Activated T-cell treated with anti-CD3 and anti-CD28 coated beads, Interleukin-2, amount 50 U/mL, for 72 hours (primary cell): ENCODE measurements around the gene C22orf15. TPM values are rescaled to one million over a fixed set of nuclear protein-coding genes. Genes with fewer than 3 reads are reported as not detected.

Experiments
- ATAC-seq, 2 donors: fragments of 150-1000 bp; cut with Tn5 transposase; replicated peaks in 1 of 2; 2 replicates each; pipeline ENCODE4 v1.10.0; 2021; ENCODE audit warnings: moderate library complexity in 2 of 2, mild to moderate bottlenecking in 1 of 2
- DNase-seq, 2 donors: peaks; one replicate each; pipeline ENCODE4 v3.0.0; 2021 to 2022; ENCODE audit warnings: mixed read lengths in 1 of 2
- H3K27ac Mint-ChIP-seq: one replicate; pipeline ENCODE4 v1.8.0; 2022; ENCODE audit warnings: mild to moderate bottlenecking, moderate library complexity, mixed read lengths
- H3K27me3 Mint-ChIP-seq: one replicate; pipeline ENCODE4 v1.8.0; 2022; ENCODE audit warnings: low read depth, mixed read lengths
- H3K36me3 Mint-ChIP-seq, 2 donors: one replicate each; pipeline ENCODE4 v1.8.0; 2022; ENCODE audit warnings: mixed read lengths in 2 of 2, mild to moderate bottlenecking in 1 of 2; ENCODE audit not compliant: insufficient read depth in 2 of 2
- H3K4me1 Mint-ChIP-seq: one replicate; pipeline ENCODE4 v1.8.0; 2022; ENCODE audit warnings: low read depth, mixed read lengths
- H3K4me3 Mint-ChIP-seq, 2 donors: one replicate each; pipeline ENCODE4 v1.8.0; 2022; ENCODE audit warnings: mild to moderate bottlenecking in 2 of 2, mixed read lengths in 2 of 2, moderate library complexity in 2 of 2
- H3K9me3 Mint-ChIP-seq, 2 donors: one replicate each; pipeline ENCODE4 v1.8.0; 2022; ENCODE audit warnings: mixed read lengths in 2 of 2
- total RNA-seq, 2 donors: library from RNA; stranded (reverse); gene quantifications; one replicate each; pipeline ENCODE4 v1.2.3, GENCODE V29; 2022

C22orf15 gene
- total RNA-seq, 2 donors from 2014 or later: 0.72 to 1.5 TPM

GRCh38 chr22:23742505-23743264, 20.1 kb upstream of the C22orf15 start:
- Mint-ChIP-seq H3K27ac (no peak overlapping the region), H3K36me3 (peaks cover 13 to 14% of the 10 kb centered on the region in 2 donors), H3K9me3 (no peaks in the 10 kb centered on the region), H3K27me3 (no peaks in the 10 kb centered on the region), H3K4me1 (no peaks in the 10 kb centered on the region), H3K4me3 (no peak overlapping the region)
- no peak for DNase-seq
- no peak for ATAC-seq

- no peaks in the 10 kb centered on the region for H3K27me3 Mint-ChIP-seq
- H3K36me3 Mint-ChIP-seq: peaks cover 13 to 14% of the 10 kb centered on the region in 2 donors
- ATAC-seq (no peak), DNase-seq (no peak)
- H3K27ac Mint-ChIP-seq: no peak overlapping the region
- H3K9me3 Mint-ChIP-seq: no peaks in the 10 kb centered on the region
- no peaks in the 10 kb centered on the region for H3K4me1 Mint-ChIP-seq
- no peak overlapping the region for H3K4me3 Mint-ChIP-seq
Measured at GRCh38 chr22:23743303-23743705, 19.5 kb upstream of the C22orf15 start.

DNA sequence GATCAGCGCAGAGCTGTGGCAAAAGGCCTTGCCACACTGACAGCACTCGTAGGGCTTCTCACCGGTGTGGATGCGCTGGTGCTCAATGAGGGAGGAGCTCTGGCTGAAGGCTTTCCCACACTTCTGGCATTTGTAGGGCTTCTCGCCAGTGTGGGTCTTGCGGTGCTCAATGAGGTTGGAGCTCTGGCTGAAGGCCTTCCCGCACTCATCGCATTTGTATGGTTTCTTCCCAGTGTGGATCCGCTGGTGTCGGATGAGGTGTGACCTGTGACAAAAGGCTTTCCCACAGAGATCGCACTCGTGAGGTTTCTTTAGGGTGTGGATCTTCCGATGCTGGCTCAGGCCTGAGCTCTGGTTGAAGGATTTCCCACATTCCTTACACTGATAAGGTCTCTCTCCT, 18.8 kb upstream of the C22orf15 start:
- Mint-ChIP-seq H3K4me1 (no peaks in the 10 kb centered on the region), H3K9me3 (no peaks in the 10 kb centered on the region), H3K36me3 (peaks cover 13 to 14% of the 10 kb centered on the region in 2 donors), H3K27me3 (no peaks in the 10 kb centered on the region), H3K27ac (no peak overlapping the region), H3K4me3 (no peak overlapping the region)
- DNase-seq (no peak), ATAC-seq (no peak)

GRCh38 chr22:23744485-23744884, 18.3 kb upstream of the C22orf15 start:
- H3K27me3 Mint-ChIP-seq: no peaks in the 10 kb centered on the region
- H3K27ac Mint-ChIP-seq: no peak overlapping the region
- H3K4me3 Mint-ChIP-seq: no peak overlapping the region
- peaks cover under 1% of the 10 kb centered on the region for H3K4me1 Mint-ChIP-seq
- H3K36me3 Mint-ChIP-seq: peaks cover 13 to 14% of the 10 kb centered on the region in 2 donors
- H3K9me3 Mint-ChIP-seq: no peaks in the 10 kb centered on the region
- ATAC-seq: no peak
- no peak for DNase-seq

DNA sequence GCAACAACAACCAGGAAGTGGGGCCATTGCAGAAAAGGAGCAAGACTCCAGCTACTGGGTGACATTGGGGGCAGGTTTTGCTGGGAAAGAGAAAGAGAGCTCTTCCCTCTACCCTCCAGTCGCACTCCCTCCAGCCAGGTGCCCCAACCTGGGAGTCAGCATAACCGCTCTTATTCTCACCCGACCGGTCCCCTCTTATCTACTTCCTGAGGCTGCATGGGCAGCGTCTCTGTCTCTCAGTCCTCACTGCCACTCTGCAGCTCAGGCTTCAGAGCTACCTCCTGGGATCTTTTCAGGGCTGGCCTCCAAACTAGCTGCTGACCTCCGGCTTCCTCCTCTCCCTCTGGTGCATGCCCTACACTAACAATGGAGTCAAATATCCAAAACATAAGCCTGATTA, 17.0 kb upstream of the C22orf15 start:
- Mint-ChIP-seq H3K4me1 (peaks cover 12% of the 10 kb centered on the region), H3K4me3 (no peak overlapping the region), H3K36me3 (peaks cover 13 to 14% of the 10 kb centered on the region in 2 donors), H3K27me3 (no peaks in the 10 kb centered on the region), H3K27ac (no peak overlapping the region), H3K9me3 (no peaks in the 10 kb centered on the region)
- ATAC-seq (no peak), DNase-seq (no peak)

GRCh38 chr22:23749841-23750301, 12.9 kb upstream of the C22orf15 start:
- Mint-ChIP-seq H3K27me3 (no peaks in the 10 kb centered on the region), H3K9me3 (no peaks in the 10 kb centered on the region), H3K27ac (no peak overlapping the region), H3K4me3 (peak overlapping the region; percentile 93 to 94), H3K4me1 (peaks cover 19% of the 10 kb centered on the region), H3K36me3 (peaks cover 2% of the 10 kb centered on the region in 2 donors)
- DNase-seq: no peak
- ATAC-seq: no peak

DNA sequence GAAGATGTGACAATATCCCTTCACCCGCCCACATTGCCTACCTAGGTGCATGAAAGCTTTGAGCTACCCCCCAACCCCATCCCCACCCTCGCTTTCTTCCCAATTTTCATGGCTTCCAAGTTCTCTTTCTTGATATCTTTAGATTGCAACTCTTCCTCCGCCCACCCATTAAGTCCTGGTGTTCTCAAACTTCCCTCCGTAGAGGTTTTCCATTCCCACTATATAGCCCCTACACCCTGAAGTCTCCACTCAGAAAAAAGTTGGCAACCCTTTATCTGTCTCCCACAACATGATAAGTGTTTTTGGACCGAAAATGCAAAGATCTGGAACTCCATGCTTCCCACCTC, 12.4 kb upstream of the C22orf15 start:
- H3K36me3 Mint-ChIP-seq: no peaks in the 10 kb centered on the region
- ATAC-seq (no peak), DNase-seq (no peak)
- H3K9me3 Mint-ChIP-seq: no peaks in the 10 kb centered on the region
- H3K4me3 Mint-ChIP-seq: peak overlapping the region; percentile 93 to 94
- no peaks in the 10 kb centered on the region for H3K27me3 Mint-ChIP-seq
- peak overlapping the region; percentile 68 for H3K27ac Mint-ChIP-seq
- peaks cover 19% of the 10 kb centered on the region for H3K4me1 Mint-ChIP-seq

DNA sequence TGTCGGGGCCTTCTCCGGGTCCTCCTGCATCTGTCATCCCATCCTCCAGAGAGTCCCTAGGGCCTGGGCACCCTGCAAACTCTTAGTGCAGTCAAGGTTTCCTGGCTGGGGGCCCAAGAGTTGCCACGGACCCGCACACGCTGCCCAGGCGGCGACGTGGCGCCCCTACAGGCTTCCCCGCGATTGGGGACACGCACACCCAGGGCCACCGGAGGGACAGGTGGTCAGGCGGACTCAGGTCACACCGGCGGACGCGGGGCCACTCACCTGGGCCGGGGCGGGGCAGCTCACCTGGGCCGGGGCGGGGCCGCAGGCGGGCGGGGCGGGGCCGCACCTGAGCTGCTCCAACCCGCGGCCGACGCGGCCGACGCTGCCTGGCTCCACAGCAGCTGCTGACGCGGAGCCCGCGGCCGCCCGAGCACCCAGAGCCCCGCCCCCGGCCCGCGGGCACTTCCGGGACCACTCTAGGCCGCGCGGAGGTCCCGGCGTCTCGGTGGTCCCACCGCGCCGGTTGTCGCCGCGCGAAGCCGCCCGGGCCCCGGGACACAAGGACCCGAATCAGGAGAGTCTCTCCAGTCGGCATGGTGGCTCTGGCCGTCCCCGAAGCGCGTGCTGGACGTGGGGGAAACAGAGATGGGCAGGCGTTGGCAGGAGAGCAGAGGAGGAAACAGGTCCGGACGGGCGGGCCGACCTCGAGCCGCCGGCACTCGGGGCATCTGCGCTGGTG, 11.9 kb upstream of the C22orf15 start, which contains the start of gene ZNF70:
TSS of gene ZNF70 (minus strand) at position 399 of the 727 bp plus-strand sequence. CDS start 5,972 bp downstream, outside the sequence.
- H3K4me3 Mint-ChIP-seq: peak within 1 kb of the TSS; percentile 93 to 94
- ATAC-seq (peak; percentile 98 to 99), DNase-seq (peak; percentile 87 to 92)
- no peaks in the 10 kb centered on the region for H3K9me3 Mint-ChIP-seq
- no peaks in the 10 kb centered on the region for H3K36me3 Mint-ChIP-seq
- H3K27me3 Mint-ChIP-seq: no peaks in the 10 kb centered on the region
- peaks cover 19% of the 10 kb centered on the region for H3K4me1 Mint-ChIP-seq
- peak within 1 kb of the TSS; percentile 72 for H3K27ac Mint-ChIP-seq

DNA sequence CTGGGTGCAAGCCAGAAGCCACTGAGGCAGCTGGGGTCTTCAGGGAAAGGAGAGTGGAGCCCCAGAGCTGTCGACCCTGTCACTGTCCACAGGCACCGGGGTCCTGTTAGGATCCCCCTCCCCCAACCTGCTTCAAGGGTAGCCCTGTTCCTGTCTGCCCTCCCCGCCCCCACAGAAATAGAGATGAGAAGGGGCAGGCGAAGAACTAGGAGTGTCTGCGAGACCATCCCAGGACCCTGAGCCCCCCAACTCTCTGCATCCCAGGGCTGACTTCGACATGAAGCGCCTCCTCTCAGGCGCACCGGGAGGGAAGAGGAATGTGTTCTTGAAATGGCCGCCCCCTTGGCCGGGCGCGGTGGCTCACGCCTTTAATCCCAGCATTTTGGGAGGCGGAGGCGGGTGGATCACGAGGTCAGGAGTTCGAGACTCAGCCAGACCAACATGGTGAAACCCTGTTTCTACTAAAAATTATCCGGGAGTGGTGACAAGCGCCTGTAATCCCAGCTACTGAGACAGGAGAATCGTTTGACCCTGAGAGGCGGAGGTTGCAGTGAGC, 11.3 kb upstream of the C22orf15 start:
- H3K27me3 Mint-ChIP-seq: no peaks in the 10 kb centered on the region
- H3K4me1 Mint-ChIP-seq: peaks cover 19% of the 10 kb centered on the region
- H3K4me3 Mint-ChIP-seq: peak overlapping the region; percentile 85 to 87
- H3K27ac Mint-ChIP-seq: peak overlapping the region; percentile 72
- H3K9me3 Mint-ChIP-seq: no peaks in the 10 kb centered on the region
- DNase-seq (peak in 1 of 2 donors; percentile 21), ATAC-seq (no peak)
- no peaks in the 10 kb centered on the region for H3K36me3 Mint-ChIP-seq

GRCh38 chr22:23752090-23752691, 10.6 kb upstream of the C22orf15 start:
- no peaks in the 10 kb centered on the region for H3K27me3 Mint-ChIP-seq
- DNase-seq (no peak), ATAC-seq (no peak)
- H3K9me3 Mint-ChIP-seq: no peaks in the 10 kb centered on the region
- no peak overlapping the region for H3K27ac Mint-ChIP-seq
- H3K4me1 Mint-ChIP-seq: peaks cover 19% of the 10 kb centered on the region
- H3K4me3 Mint-ChIP-seq: peak overlapping the region; percentile 85 to 87
- no peaks in the 10 kb centered on the region for H3K36me3 Mint-ChIP-seq

- Mint-ChIP-seq H3K27ac (no peak overlapping the region), H3K4me3 (peak overlapping the region in 1 of 2 donors; percentile 85)
- no peak for ATAC-seq
Measured at GRCh38 chr22:23752750-23753149, 10.0 kb upstream of the C22orf15 start.

GRCh38 chr22:23753385-23753784, 9.4 kb upstream of the C22orf15 start:
- Mint-ChIP-seq H3K9me3 (no peaks in the 10 kb centered on the region), H3K4me3 (no peak overlapping the region), H3K4me1 (peaks cover 19% of the 10 kb centered on the region), H3K27me3 (no peaks in the 10 kb centered on the region), H3K27ac (no peak overlapping the region), H3K36me3 (no peaks in the 10 kb centered on the region)
- no peak for DNase-seq
- no peak for ATAC-seq

More at GRCh38 chr22:23752750-23753149, 10.0 kb upstream of the C22orf15 start:
- H3K4me1 Mint-ChIP-seq: peaks cover 19% of the 10 kb centered on the region
- no peaks in the 10 kb centered on the region for H3K9me3 Mint-ChIP-seq
- DNase-seq: no peak
- H3K36me3 Mint-ChIP-seq: no peaks in the 10 kb centered on the region
- no peaks in the 10 kb centered on the region for H3K27me3 Mint-ChIP-seq
